ENCODE measurements around the gene NUP37. TPM values are rescaled to one million over a fixed set of nuclear protein-coding genes. Genes with fewer than 3 reads are reported as not detected.

Gene NUP37
- total and polyA plus RNA-seq, 2 donors from 2014 or later: 23.2 to 26.7 TPM

DNA sequence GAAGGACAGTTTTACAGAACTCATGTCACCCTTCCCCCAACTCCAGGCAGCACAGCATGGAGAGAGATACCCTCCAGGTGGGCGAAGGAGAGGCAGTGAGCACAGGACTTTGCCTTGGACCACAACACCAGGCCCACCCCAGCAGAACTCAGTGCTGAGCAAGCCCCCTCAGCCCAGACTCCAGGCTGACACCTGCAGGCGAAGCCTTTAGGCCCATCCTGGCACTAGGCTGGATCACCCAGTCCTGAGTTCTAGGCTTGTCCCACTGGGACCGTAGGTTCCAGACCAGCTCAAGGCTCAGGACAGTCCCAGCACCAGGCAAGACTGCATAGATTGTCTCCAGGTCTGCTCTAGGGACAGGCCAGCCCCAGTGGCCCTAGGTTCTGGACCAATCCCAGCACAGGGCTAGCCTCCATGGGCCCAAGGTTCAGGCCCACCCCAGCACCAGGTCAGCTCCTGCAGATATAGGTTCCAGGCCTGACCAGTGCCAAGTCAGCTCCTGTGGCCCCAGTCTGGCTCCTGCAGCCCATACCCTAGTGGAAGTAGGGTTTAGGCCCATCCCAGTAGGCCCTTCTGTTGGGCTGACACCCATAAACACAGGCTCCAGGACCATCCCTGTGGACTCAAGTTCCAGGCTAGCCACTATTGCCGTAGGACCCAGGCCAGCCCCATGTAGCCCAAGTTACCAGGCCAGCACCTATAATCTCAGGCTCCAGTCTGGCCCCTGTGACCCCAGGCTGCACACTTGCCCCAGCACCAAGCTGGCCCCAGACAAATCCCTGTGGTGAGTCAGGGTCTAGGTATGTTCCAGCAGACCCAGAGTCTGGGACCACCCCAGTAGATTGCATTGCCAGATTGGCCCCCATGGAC lies 67.5 kb downstream of the NUP37 start:
- no peak for TF ChIP-seq CTCF (IDR thresholded peaks at IDR 0.05; ENCODE audit: borderline replicate concordance, extremely low read depth, insufficient read depth)
- intact Hi-C loops (cut with DNase I): no loop called here
- no peaks in the 10 kb centered on the region for H3K27me3 ChIP-seq (ENCODE audit: control insufficient read depth, insufficient read depth, low read length)
- H3K9me3 ChIP-seq (ENCODE audit: control insufficient read depth in 2 of 3, insufficient read depth in 1 of 3, low read length in 3 of 3): no peaks in the 10 kb centered on the region
- H3K4me1 ChIP-seq (ENCODE audit: control insufficient read depth in 2 of 3, insufficient read depth in 2 of 3, low read depth in 1 of 3, low read length in 3 of 3): peaks cover 0 to 2% (median 0%) of the 10 kb centered on the region in 3 donors
- no peak overlapping the region for H3K4me3 ChIP-seq (ENCODE audit: low read length in 3 of 3)
- FAIRE-seq: no peak
- no peak overlapping the region for H3K9ac ChIP-seq (ENCODE audit: low read length in 3 of 3)
- no peak overlapping the region for H3K27ac ChIP-seq (ENCODE audit: low read depth in 2 of 2, low read length in 2 of 2)
- DNase-seq: no peak
- peaks cover 0 to 23% (median 8%) of the 10 kb centered on the region in 3 donors for H3K36me3 ChIP-seq (ENCODE audit: control insufficient read depth in 2 of 3, insufficient read depth in 3 of 3, low read length in 3 of 3)

DNA sequence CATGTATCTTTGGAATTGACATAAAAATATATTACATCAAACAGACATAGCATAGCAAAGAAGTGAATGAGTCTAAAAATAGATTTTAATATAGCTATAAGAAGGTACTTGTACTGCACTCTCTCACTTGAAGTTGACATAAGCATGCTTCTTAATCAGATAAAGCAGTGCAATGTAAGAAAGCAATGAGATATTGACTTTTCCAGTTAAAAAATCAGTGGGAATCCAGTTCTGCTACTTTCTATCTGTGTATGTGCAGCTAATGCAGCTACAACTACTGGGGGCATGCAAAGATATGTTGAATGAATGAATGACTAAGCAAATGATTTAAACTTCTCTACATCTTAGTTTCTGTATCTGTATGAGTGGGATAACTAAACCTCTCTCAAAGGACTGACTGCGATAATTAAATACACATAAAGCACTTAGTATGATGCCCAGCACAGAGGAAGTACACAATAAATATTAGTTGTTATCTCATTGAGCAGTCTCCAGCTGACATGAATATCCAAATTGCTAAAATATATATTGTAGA lies 68.4 kb downstream of the NUP37 start:
- peaks cover 0 to 15% (median 8%) of the 10 kb centered on the region in 3 donors for H3K36me3 ChIP-seq (ENCODE audit: control insufficient read depth in 2 of 3, insufficient read depth in 3 of 3, low read length in 3 of 3)

DNA sequence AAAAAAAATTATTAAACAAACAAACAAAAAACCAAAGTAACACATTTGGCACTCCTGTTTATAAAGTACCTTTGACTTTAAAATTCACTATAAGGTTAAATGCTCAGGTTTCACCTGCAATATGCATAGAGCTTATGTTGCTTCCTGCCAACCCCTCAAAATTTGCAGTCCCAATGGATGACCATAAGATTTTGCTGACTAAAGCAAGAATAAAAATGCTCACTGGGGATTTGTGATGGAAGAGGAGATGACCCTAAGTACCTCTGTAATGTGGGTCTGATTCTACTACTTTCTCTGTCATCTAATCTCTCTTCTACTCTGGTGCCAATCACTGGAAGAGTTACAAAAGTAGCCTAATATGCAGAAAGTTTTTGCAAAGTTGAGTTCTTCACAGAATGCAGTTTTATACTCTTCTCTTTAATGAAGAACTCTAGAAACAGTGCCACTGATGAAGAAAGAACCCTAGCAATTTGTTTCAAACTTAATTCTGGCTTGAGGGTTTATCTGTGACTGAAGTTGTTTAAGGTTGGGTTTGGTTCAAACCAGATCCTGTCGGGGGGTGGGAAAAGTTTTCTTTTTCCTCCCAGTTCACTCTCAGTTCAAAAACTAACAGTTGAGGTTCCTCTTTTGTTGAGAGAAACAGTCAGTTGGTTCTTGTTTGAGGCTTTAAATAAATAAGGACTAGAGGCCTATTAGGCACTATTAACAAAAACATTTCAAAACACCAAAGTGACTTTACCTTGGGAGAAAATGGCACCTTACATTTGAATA lies 69.1 kb downstream of the NUP37 start:
- intact Hi-C loops (cut with DNase I): no loop called here
- H3K4me3 ChIP-seq (ENCODE audit: low read length in 3 of 3): no peak overlapping the region
- H3K9ac ChIP-seq (ENCODE audit: low read length in 3 of 3): no peak overlapping the region
- H3K4me1 ChIP-seq (ENCODE audit: control insufficient read depth in 2 of 3, insufficient read depth in 2 of 3, low read depth in 1 of 3, low read length in 3 of 3): peaks cover 0 to 2% (median 0%) of the 10 kb centered on the region in 3 donors
- no peak for TF ChIP-seq CTCF (IDR thresholded peaks at IDR 0.05; ENCODE audit: borderline replicate concordance, extremely low read depth, insufficient read depth)
- FAIRE-seq (no peak), DNase-seq (no peak)
- no peaks in the 10 kb centered on the region for H3K27me3 ChIP-seq (ENCODE audit: control insufficient read depth, insufficient read depth, low read length)
- H3K27ac ChIP-seq (ENCODE audit: low read depth in 2 of 2, low read length in 2 of 2): no peak overlapping the region
- no peaks in the 10 kb centered on the region for H3K9me3 ChIP-seq (ENCODE audit: control insufficient read depth in 2 of 3, insufficient read depth in 1 of 3, low read length in 3 of 3)
- H3K36me3 ChIP-seq (ENCODE audit: control insufficient read depth in 2 of 3, insufficient read depth in 3 of 3, low read length in 3 of 3): peaks cover 0 to 9% (median 8%) of the 10 kb centered on the region in 3 donors

More for the DNA sequence above, 68.4 kb downstream of the NUP37 start:
- FAIRE-seq (no peak), DNase-seq (no peak)
- no peaks in the 10 kb centered on the region for H3K27me3 ChIP-seq (ENCODE audit: control insufficient read depth, insufficient read depth, low read length)
- H3K9me3 ChIP-seq (ENCODE audit: control insufficient read depth in 2 of 3, insufficient read depth in 1 of 3, low read length in 3 of 3): no peaks in the 10 kb centered on the region
- no peak overlapping the region for H3K9ac ChIP-seq (ENCODE audit: low read length in 3 of 3)
- H3K27ac ChIP-seq (ENCODE audit: low read depth in 2 of 2, low read length in 2 of 2): no peak overlapping the region
- TF ChIP-seq CTCF (IDR thresholded peaks at IDR 0.05; ENCODE audit: borderline replicate concordance, extremely low read depth, insufficient read depth): no peak
- H3K4me3 ChIP-seq (ENCODE audit: low read length in 3 of 3): no peak overlapping the region
- intact Hi-C loops (cut with DNase I): no loop called here
- peaks cover 0 to 2% (median 0%) of the 10 kb centered on the region in 3 donors for H3K4me1 ChIP-seq (ENCODE audit: control insufficient read depth in 2 of 3, insufficient read depth in 2 of 3, low read depth in 1 of 3, low read length in 3 of 3)
